H9 (cell line): Measurements from ENCODE around the gene NID1. TPM values are rescaled to one million over a fixed set of nuclear protein-coding genes. Genes with fewer than 3 reads are reported as not detected.

Source experiments
- DNase-seq: peaks from one replicate; pipeline ENCODE4 v3.0.0-alpha.2; 2017
- H2AFZ ChIP-seq: one replicate; pipeline ENCODE4 v1.6.1; 2013; ENCODE audit warnings: mild to moderate bottlenecking, low read length, control low read depth, moderate library complexity
- H2AK5ac ChIP-seq: 2 replicates; pipeline ENCODE4 v1.6.1; 2013; ENCODE audit warnings: low read length, control low read depth, mixed read lengths; ENCODE audit not compliant: insufficient read length
- H2BK120ac ChIP-seq: one replicate; pipeline ENCODE4 v1.6.1; 2013; ENCODE audit warnings: low read depth, mild to moderate bottlenecking, low read length, control low read depth, inconsistent platforms; ENCODE audit not compliant: poor library complexity, severe bottlenecking
- H2BK12ac ChIP-seq: 2 replicates; pipeline ENCODE4 v1.6.1; 2013; ENCODE audit warnings: low read length, control low read depth, mixed read lengths, low read depth; ENCODE audit not compliant: insufficient read length
- H2BK15ac ChIP-seq: 2 replicates; pipeline ENCODE4 v1.6.1; 2013; ENCODE audit warnings: low read depth, low read length, control low read depth
- H2BK20ac ChIP-seq: one replicate; pipeline ENCODE4 v1.6.1; 2013; ENCODE audit warnings: low read depth, mild to moderate bottlenecking, low read length, control low read depth, inconsistent platforms; ENCODE audit not compliant: poor library complexity, severe bottlenecking
- H2BK5ac ChIP-seq: 2 replicates; pipeline ENCODE4 v1.6.1; 2013; ENCODE audit warnings: low read length, control low read depth, mixed read lengths; ENCODE audit not compliant: insufficient read length
- H3K14ac ChIP-seq: 2 replicates; pipeline ENCODE4 v1.6.1; 2013; ENCODE audit warnings: low read length, control low read depth; ENCODE audit not compliant: insufficient read depth
- H3K18ac ChIP-seq: 2 replicates; pipeline ENCODE4 v1.6.1; 2013; ENCODE audit warnings: low read depth, mild to moderate bottlenecking, mixed read lengths, low read length, control low read depth; ENCODE audit not compliant: insufficient read length
- H3K23ac ChIP-seq: 2 replicates; pipeline ENCODE4 v1.6.1; 2013; ENCODE audit warnings: low read length, control low read depth, mixed read lengths, low read depth; ENCODE audit not compliant: insufficient read length
- H3K23me2 ChIP-seq: 2 replicates; pipeline ENCODE4 v1.6.1; 2013; ENCODE audit warnings: low read depth, mild to moderate bottlenecking, mixed read lengths, low read length, control low read depth; ENCODE audit not compliant: insufficient read length, poor library complexity, severe bottlenecking
- H3K27ac ChIP-seq: 2 replicates; pipeline ENCODE4 v1.5.1; 2013; ENCODE audit warnings: low read length, control low read depth, mixed read lengths, low read depth; ENCODE audit not compliant: insufficient read length
- H3K27me3 ChIP-seq: 2 replicates; pipeline ENCODE4 v1.6.1; 2013; ENCODE audit warnings: low read length, control low read depth, inconsistent platforms; ENCODE audit not compliant: insufficient read depth
- H3K4ac ChIP-seq: 2 replicates; pipeline ENCODE4 v1.6.1; 2013; ENCODE audit warnings: low read depth, mild to moderate bottlenecking, control low read depth, inconsistent platforms, low read length, moderate library complexity
- H3K4me1 ChIP-seq: 2 replicates; pipeline ENCODE4 v1.6.1; 2013; ENCODE audit warnings: low read length, control low read depth, inconsistent platforms; ENCODE audit not compliant: insufficient read depth
- H3K4me2 ChIP-seq: 2 replicates; pipeline ENCODE4 v1.6.1; 2013; ENCODE audit warnings: low read length, control low read depth, mixed read lengths; ENCODE audit not compliant: insufficient read length, insufficient read depth
- H3K56ac ChIP-seq: 2 replicates; pipeline ENCODE4 v1.6.1; 2013; ENCODE audit warnings: low read depth, mild to moderate bottlenecking, mixed read lengths, low read length, control low read depth; ENCODE audit not compliant: insufficient read length
- H3K79me1 ChIP-seq: 2 replicates; pipeline ENCODE4 v1.6.1; 2013; ENCODE audit warnings: low read depth, mild to moderate bottlenecking, moderate library complexity, low read length, control low read depth, inconsistent platforms; ENCODE audit not compliant: insufficient read depth, poor library complexity, severe bottlenecking
- H3K79me2 ChIP-seq: 2 replicates; pipeline ENCODE4 v1.6.1; 2013; ENCODE audit warnings: low read length, control low read depth, inconsistent platforms; ENCODE audit not compliant: insufficient read depth
- H3K9ac ChIP-seq: 2 replicates; pipeline ENCODE4 v1.6.1; 2013; ENCODE audit warnings: low read length, control low read depth, mixed read lengths; ENCODE audit not compliant: insufficient read length; ENCODE audit errors: extremely low read depth
- H3K9me3 ChIP-seq: one replicate; pipeline ENCODE4 v1.6.1; 2013; ENCODE audit warnings: low read depth, low read length, inconsistent platforms; ENCODE audit not compliant: control insufficient read depth
- H3T11ph ChIP-seq: one replicate; pipeline ENCODE4 v1.6.1; 2013; ENCODE audit warnings: mild to moderate bottlenecking, low read length, control low read depth, inconsistent platforms
- H4K20me1 ChIP-seq: one replicate; pipeline ENCODE4 v1.6.1; 2013; ENCODE audit not compliant: control insufficient read depth, insufficient read length, insufficient read depth
- H4K5ac ChIP-seq: 2 replicates; pipeline ENCODE4 v1.6.1; 2013; ENCODE audit warnings: low read depth, mild to moderate bottlenecking, mixed read lengths, low read length, control low read depth; ENCODE audit not compliant: insufficient read length
- H4K8ac ChIP-seq: replicated peaks from 2 replicates; pipeline ENCODE4 v1.6.1; 2013; ENCODE audit warnings: low read length, control low read depth, mixed read lengths, low read depth; ENCODE audit not compliant: insufficient read length
- H4K91ac ChIP-seq: 2 replicates; pipeline ENCODE4 v1.6.1; 2013; ENCODE audit warnings: low read depth, mild to moderate bottlenecking, moderate library complexity, mixed read lengths, low read length, control low read depth; ENCODE audit not compliant: insufficient read length
- H3K27ac Mint-ChIP-seq, 3 experiments: 2 replicates in 2 of 3; 3 replicates in 1 of 3; pipeline ENCODE4 v1.8.0; 2020 to 2021; ENCODE audit warnings: mixed read lengths in 3 of 3, mild to moderate bottlenecking in 1 of 3, moderate library complexity in 1 of 3
- H3K27me3 Mint-ChIP-seq: 2 replicates; pipeline ENCODE4 v1.8.0; 2021; ENCODE audit warnings: low read depth, mild to moderate bottlenecking, moderate library complexity, mixed read lengths
- H3K36me3 Mint-ChIP-seq, 3 experiments: 2 replicates in 2 of 3; 3 replicates in 1 of 3; pipeline ENCODE4 v1.8.0; 2020 to 2021; ENCODE audit warnings: low read depth in 3 of 3, mixed read lengths in 3 of 3; ENCODE audit not compliant: insufficient read depth in 1 of 3
- H3K4me1 Mint-ChIP-seq, 2 experiments: 2 replicates each; pipeline ENCODE4 v1.8.0; 2020; ENCODE audit warnings: mixed read lengths in 2 of 2
- H3K4me3 Mint-ChIP-seq, 2 experiments: 2 replicates in 1 of 2; 3 replicates in 1 of 2; pipeline ENCODE4 v1.8.0; 2020 to 2021; ENCODE audit warnings: mild to moderate bottlenecking in 2 of 2, mixed read lengths in 2 of 2, moderate library complexity in 1 of 2
- H3K9me3 Mint-ChIP-seq, 2 experiments: 2 replicates in 1 of 2; 3 replicates in 1 of 2; pipeline ENCODE4 v1.8.0; 2020; ENCODE audit warnings: mild to moderate bottlenecking in 2 of 2, mixed read lengths in 2 of 2, moderate library complexity in 1 of 2
- WGBS: extraction: QIAGEN DNeasy Blood & Tissue Kit; methylation state at CpG from one replicate; pipeline ENCODE4 v1.1.7; 2013; ENCODE audit warnings: missing lambda C conversion rate, low lambda C conversion rate, mixed read lengths; ENCODE audit not compliant: insufficient read length; ENCODE audit errors: extremely low coverage; 5-methylcytosine and 5-hydroxymethylcytosine counted together
- total RNA-seq: library from RNA; stranded (reverse); gene quantifications from 2 replicates; pipeline ENCODE4 v1.2.1, GENCODE V29; 2021
- TF ChIP-seq, protein P1 (sequence below): fragments of 200-600 bp; sonication (generic); conservative IDR thresholded peaks from 3 replicates; pipeline ENCODE4 v1.8.0; 2021; ENCODE audit warnings: antibody characterized with exemption, mild to moderate bottlenecking

The NID1 gene
- total RNA-seq, 1 experiment from 2014 or later = 28.5 TPM

- H3K23ac ChIP-seq = no peak overlapping the region
- WGBS = no CpG with 5 or more reads among the region's 6 CpGs
- no peak overlapping the region for H2BK20ac ChIP-seq
- no peak overlapping the region for H3K14ac ChIP-seq
- H3K36me3 Mint-ChIP-seq = no peaks in the 10 kb centered on the region
- H4K5ac ChIP-seq = no peak overlapping the region
- H3K18ac ChIP-seq = no peak overlapping the region
- no peak overlapping the region for H3K27ac Mint-ChIP-seq
- H2AFZ ChIP-seq = no peak overlapping the region
- H2BK15ac ChIP-seq = no peak overlapping the region
- H2BK120ac ChIP-seq = no peak overlapping the region
- H3K9me3 ChIP-seq = no peaks in the 10 kb centered on the region
- no peak overlapping the region for H3K27ac ChIP-seq
- no peak overlapping the region for H2AK5ac ChIP-seq
- no peak overlapping the region for H3K4me2 ChIP-seq
- peaks cover 2% of the 10 kb centered on the region; the same call in 1 of the 2 replicates for H3K27me3 Mint-ChIP-seq
- no peak overlapping the region for H4K91ac ChIP-seq
- H2BK12ac ChIP-seq = no peak overlapping the region
- no peak overlapping the region for H3K56ac ChIP-seq
- TF ChIP-seq, protein P1, sequence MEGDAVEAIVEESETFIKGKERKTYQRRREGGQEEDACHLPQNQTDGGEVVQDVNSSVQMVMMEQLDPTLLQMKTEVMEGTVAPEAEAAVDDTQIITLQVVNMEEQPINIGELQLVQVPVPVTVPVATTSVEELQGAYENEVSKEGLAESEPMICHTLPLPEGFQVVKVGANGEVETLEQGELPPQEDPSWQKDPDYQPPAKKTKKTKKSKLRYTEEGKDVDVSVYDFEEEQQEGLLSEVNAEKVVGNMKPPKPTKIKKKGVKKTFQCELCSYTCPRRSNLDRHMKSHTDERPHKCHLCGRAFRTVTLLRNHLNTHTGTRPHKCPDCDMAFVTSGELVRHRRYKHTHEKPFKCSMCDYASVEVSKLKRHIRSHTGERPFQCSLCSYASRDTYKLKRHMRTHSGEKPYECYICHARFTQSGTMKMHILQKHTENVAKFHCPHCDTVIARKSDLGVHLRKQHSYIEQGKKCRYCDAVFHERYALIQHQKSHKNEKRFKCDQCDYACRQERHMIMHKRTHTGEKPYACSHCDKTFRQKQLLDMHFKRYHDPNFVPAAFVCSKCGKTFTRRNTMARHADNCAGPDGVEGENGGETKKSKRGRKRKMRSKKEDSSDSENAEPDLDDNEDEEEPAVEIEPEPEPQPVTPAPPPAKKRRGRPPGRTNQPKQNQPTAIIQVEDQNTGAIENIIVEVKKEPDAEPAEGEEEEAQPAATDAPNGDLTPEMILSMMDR = no peak
- no peak overlapping the region for H3T11ph ChIP-seq
- H2BK5ac ChIP-seq = no peak overlapping the region
- H3K4me1 ChIP-seq = no peaks in the 10 kb centered on the region
- H4K8ac ChIP-seq = no peak overlapping the region
- no peak overlapping the region for H3K4me3 Mint-ChIP-seq
- H3K9me3 Mint-ChIP-seq = no peaks in the 10 kb centered on the region; a peak in 1 of 5 replicates
- H4K20me1 ChIP-seq = no peaks in the 10 kb centered on the region
- no peaks in the 10 kb centered on the region for H3K79me2 ChIP-seq
- no peak overlapping the region for H3K9ac ChIP-seq
- no peaks in the 10 kb centered on the region for H3K79me1 ChIP-seq
- H3K4me1 Mint-ChIP-seq = 0 out of 4 replicates have a peak, but pooled peaks cover 0 to 3% of the 10 kb centered on the region in 2 experiments
- no peak for DNase-seq
- no peaks in the 10 kb centered on the region for H3K27me3 ChIP-seq
- H3K23me2 ChIP-seq = no peaks in the 10 kb centered on the region
- no peak overlapping the region for H3K4ac ChIP-seq
These were observed 122.3 kb downstream of the NID1 start for GRCh38 chr1:235942625-235942934.
